Measurements from ENCODE around the gene NFE2L3.
"Not testable (repeated sequence)": the region's sequence is repeated elsewhere in the genome, so short reads cannot be mapped to it uniquely, and the experiment has no call there.

NFE2L3 gene

DNA sequence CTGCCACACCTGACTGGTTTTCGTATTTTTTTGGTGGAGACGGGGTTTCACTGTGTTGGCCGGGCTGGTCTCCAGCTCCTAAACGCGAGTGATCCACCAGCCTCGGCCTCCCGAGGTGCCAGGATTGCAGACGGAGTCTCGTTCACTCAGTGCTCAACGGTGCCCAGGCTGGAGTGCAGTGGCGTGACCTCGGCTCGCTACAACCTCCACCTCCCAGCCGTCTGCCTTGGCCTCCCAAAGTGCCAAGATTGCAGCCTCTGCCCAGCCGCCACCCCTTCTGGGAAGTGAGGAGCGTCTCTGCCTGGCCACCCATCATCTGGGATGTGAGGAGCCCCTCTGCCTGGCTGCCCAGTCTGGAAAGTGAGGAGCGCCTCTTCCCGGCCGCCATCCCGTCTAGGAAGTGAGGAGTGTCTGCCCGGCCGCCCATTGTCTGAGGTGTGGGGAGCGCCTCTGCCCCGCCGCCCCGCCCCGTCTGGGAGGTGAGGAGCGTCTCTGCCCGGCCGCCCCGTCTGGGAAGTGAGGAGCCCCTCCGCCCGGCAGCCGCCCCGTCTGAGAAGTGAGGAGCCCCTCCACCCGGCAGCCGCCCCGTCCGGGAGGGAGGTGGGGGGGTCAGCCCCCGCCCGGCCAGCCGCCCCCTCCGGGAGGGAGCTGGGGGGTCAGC is 4.2 kb upstream of the NFE2L3 start:
- DNase-seq, result not testable (repeated sequence)

DNA sequence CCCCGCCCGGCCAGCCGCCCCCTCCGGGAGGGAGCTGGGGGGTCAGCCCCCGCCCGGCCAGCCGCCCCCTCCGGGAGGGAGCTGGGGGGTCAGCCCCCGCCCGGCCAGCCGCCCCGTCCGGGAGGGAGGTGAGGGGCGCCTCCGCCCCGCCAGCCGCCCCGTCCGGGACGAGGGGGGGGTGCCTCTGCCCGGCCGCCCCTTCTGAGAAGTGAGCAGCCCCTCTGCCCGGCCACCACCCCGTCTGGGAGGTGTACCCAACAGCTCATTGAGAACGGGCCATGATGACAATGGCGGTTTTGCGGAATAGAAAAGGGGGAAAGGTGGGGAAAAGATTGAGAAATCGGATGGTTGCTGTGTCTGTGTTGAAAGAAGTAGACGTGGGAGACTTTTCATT is 3.7 kb upstream of the NFE2L3 start:
- not testable (repeated sequence) for DNase-seq

DNA sequence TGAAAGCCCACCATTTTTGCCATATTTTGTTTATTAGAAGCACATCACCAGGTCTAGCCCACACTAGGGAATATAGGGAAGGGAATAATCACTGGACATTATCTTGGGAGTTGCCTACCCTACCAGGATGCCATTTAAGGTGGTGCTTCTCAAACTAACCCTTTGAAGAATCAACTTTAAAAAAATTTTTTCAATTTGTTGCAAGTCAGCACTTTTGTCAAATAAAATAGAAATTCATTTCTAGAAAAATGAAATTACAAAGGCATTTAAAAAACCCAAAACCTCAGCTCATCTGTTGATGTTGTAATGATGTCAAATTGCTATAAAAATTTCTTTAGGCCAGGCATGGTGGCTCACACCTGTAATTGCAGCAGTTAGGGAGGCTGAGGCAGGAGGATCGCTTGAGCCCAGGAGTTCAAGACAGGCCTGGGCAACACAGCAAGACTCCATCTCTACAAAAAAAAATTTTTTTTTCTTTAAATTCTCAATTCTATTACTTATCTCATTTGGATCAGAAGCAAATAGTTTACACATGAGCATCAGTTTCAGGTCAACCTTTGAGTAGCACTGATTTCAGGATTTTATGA is 2.5 kb upstream of the NFE2L3 start:
- DNase-seq, result no peak

DNA sequence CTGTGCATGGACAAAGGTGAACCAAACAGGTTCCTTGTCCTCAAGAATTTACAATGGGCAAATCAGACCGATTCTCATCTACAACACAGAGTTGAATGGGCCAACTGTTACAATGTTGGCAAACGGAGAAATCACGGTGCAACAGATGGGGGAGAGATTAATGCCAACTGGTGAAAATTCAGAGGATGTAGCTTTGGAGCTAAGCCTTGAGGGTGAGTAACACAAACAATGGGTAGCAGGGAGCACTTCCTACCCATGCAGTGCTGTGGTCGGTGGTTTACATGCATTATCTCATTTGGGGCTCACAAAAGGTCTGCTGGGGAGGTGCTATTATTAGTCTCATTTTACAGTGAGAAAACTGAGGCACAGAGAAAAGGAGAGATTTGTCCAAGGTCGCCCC is 902 bp upstream of the NFE2L3 start:
- no peak for DNase-seq

DNA sequence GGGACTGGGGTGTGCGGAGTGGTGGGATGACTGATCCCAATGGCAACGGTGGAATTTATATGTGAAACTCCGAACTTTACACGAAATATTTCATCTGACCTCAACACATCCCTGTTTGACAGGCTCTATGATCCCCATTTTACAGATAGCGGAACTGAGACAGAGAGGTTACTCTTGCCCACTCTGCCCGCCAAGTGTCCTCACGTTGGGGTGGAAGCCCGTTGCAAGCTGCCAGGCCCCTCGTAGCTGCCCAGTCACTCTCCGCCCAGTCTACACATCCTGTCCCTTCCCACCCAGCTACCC is 397 bp upstream of the NFE2L3 start:
- no peak for DNase-seq

DNA sequence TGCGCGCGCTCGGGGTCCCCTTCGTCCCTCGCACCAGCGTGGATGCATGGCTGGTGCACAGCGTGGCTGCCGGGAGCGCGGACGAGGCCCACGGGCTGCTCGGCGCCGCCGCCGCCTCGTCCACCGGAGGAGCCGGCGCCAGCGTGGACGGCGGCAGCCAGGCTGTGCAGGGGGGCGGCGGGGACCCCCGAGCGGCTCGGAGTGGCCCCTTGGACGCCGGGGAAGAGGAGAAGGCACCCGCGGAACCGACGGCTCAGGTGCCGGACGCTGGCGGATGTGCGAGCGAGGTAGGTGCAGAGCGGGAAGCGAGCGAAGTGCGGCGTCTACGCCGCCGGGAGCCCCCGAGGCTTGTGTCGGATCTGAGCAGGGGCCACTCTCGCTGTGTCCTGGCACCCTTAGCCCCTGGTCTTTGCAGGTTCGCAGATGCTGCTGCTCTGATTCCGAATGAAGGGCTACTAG is 813 bp downstream of the NFE2L3 start:
- DNase-seq, result not testable (repeated sequence)

DNA sequence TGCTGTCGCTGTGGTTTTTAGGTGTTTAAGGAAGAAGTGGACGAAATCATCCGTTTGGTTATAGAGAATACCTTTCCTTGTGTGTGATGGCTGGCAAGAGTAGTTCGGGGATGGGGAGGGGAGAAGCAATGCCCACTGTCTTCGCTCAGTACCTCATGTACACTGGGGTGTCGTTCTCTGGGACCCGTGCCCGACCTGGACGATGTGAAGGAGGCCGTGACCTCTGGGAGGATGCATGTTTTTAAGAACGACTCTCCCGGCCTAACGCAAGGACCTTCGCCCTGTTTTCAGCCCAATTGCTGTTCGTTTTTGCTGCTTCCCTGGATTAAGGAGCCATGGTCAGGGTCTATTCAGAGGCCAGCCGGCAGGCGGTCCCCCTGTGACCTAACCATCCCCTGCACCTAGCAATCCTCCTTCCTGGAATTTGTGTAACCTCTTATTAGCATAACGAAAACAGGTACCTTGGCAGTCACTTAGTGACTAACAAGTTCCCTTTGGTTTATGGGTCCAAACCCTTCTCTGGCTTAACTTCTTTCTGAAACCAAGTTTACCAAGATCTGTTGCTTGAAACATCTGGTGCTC is 1.3 kb downstream of the NFE2L3 start:
- no peak for DNase-seq

DNA sequence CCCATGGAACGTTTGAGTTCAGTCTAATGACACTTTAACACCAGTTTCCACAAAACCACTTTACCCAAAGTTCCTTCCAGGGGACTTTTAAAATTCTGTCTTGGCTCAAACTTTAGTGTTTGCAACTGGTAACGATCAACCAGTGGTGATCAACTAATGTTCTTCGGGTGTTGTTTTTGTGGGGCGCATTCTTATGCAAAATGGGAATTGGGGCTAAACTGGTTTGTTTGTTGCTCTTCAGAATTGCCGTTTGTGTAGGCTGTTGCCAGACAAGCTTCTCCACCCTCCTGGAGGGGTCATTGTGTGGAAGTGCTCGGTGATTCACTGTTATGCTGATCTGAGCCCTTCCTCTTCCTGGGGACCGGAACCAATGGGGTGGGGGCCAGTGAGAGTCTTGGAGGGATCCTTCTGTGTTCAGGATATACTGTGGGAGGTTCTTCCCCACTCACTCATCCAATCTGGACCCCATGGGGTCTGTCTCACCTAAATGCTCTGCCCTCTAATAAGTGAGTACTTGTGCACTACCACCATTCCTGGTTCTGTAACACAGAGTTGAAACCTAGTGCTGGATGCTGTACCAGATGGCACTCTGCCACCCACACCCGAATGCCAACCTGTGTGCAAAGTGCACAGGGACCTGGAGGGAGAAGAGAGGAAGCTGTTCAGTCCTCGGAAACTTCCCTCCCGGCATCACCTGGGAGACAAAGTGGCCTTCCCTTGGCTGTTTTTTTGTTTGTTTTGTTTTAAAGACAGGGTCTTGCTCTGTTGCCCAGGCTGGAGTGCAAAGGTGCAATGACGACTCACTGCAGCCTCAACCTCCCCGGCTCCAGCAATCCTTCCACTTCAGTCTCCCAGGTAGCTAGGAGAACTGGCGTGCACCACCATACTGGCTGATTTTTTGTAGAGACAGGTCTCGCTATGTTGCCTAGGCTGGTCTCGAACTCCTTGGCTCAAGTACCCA is 2.1 kb downstream of the NFE2L3 start:
- no peak for DNase-seq

DNA sequence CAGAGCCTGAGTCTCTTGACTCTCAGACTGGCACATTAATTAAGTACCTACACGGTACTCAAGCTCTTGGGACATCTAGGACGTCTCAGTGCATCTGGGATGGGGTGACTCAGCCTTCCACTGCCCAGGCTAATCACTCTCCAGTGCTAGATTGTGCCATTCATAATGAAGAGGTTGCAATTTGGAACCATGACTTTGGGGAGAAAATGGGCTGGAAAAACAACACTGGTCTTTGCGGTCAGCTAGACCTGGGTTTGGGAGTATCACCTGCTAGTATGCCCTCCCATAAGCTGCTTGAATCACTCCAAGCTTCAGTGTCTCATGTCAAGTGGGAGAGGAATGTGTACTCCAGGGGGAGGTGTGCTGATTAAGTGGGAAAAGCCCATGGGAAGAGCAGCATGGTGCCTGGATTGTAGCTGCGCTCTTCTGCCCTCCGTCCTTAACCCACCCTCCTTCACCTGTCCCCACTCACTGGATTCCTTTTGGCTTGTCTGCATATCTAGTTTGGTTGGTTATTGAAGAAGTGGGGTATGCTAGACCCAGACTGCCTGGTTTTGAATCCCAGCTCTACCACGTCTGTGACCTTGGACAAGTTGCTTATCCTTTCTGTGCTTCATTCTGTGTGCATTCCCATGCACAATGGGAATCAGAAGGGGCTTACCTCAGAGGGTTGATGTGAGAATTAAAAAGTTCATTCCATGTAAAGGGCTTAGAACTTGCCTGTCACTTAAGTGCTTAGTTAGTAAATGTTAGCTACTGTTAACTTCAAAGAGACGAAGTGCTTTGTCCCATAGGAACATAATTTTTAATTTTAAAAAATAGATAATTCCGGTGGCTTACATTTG is 3.8 kb downstream of the NFE2L3 start:
- DNase-seq, result no peak

DNA sequence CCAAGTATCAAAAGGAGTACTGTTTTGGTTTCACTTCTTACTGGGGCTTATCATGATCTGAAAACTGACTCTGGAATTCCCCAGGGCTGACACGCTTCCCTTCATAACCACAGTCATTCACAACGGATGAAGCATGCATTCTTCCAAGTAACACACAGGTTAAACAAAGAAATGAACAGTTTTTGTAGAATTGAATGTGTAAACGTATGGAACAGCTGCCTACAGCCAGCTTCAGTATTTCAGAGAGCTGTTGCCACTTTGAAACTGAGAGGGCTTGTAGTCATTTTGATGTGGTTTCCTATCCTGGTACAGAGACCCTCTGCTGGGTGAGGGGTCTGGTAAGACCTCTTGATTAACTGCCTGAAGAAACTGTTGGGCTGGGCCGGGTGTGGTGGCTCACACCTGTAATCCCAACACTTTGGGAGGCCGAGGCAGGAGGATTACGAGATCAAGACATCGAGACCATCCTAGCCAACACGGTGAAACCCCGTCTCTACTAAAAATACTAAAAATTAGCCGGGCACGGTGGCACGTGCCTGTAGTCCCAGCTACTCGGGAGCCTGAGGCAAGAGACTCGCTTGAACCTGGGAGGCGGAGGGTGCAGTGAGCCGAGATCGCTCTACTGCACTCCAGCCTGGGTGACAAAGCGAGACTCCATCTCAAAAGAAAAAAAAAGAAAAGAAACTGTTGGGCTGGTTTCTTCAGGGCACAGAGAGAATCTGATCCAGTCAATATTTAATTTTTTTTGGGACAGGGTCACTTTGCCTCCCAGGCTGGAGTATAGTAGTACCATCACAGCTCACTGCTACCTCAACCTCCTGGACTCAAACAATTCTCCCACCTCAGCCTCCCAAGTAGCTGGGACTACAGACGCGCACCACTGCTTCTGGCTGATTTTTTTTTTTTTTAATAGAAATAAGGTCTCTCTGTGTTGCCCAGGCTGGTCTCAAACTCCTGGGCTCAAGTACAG is 4.7 kb downstream of the NFE2L3 start:
- no peak for DNase-seq

DNA sequence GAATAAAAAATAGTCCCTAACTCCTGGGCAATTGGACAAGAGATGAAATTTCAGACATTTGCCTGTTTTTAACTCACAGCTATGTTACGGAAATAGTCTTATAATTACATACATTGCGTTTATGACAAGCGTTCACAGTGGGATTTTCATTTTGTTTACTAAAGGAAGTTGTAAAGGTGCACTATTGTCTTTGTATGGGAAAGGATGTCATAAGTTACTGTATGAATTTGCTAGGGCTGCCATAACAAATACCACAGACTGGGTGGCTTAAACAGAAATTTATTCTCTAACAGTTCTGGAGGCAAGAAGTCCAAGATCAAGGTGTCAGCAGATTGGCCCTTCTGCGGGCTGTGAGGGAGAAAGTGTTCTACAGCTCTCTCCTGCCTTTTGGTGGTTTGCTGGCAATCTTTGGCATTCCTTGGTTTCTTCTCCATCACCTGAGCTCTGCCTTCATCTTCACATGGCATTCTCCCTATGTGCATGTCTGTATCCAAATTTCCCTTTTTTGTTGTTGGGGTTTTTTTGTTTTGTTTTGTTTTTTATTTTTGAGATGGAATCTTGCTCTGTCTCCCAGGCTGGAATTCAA is 5.6 kb downstream of the NFE2L3 start:
- DNase-seq, result no peak

DNA sequence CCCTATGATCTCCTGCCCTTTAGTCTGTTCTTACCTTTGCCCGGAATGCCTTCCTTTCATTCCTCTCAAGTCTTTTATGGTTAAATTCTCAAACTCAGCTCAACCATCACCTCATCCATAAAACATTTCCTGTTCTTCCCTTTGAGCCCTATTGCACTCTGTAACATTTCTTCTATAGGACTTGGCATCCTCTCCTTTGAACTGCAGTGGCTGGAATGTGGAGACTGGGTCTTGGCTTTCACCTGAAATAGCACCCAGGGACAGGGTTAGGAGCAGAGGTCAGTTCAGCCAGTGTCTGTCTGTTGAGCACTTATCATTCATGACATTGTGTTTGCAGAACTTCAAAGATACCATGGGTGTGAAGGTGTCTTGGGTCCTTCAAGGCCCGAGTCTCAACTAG is 7.2 kb downstream of the NFE2L3 start:
- no peak for DNase-seq

DNA sequence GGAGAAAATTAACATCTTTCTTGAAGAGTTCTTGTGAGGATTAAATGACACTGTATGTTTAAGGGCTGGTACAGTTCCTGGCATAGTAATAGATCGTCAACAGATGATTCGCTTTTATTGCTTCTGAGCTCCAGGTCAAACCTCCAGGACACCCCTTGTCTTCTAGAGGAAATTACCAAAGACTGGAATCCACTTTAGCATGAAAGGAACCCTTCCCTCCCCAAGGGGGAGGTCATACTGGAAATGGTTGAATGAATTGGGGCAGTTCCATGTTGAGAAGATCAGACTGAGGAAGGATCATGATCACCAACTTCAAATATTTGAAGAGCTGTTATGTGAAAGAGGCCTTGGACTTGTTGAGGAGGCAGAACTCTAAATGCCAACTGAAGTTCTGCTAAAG is 8.9 kb downstream of the NFE2L3 start:
- no peak for DNase-seq

DNA sequence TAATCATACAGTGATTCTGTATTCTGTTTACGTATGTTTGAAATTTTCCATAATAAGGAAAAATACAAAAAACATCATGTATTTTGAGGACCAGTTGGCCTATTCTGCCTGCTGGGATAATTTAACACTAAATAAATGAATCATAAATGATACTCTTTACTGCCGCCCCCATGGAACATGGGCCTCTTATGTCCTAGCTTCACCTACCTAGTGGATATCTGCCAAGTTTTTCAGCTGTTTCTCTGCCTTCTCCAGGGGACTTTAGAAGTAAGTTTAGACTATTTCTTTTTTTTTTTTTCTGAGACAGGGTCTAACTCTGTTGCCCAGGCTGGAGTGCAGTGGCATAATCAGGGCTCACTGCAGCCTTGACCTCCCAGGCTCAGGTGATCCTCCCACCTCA is 10.4 kb downstream of the NFE2L3 start:
- peak; percentile 36 for DNase-seq

DNA sequence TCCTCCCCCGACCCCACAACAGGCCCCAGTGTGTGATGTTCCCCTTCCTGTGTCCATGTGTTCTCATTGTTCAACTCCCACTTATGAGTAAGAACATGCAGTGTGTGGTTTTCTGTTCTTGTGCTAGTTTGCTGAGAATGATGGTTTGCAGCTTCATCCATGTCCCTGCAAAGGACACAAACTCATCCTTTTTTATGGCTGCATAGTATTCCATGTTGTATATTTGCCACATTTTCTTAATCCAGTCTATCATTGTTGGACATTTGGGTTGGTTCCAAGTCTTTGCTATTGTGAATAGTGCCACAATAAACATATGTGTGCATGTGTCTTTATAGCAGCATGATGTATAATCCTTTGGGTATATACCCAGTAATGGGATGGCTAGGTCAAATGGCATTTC is 11.8 kb downstream of the NFE2L3 start:
- DNase-seq, result not testable (repeated sequence)

DNA sequence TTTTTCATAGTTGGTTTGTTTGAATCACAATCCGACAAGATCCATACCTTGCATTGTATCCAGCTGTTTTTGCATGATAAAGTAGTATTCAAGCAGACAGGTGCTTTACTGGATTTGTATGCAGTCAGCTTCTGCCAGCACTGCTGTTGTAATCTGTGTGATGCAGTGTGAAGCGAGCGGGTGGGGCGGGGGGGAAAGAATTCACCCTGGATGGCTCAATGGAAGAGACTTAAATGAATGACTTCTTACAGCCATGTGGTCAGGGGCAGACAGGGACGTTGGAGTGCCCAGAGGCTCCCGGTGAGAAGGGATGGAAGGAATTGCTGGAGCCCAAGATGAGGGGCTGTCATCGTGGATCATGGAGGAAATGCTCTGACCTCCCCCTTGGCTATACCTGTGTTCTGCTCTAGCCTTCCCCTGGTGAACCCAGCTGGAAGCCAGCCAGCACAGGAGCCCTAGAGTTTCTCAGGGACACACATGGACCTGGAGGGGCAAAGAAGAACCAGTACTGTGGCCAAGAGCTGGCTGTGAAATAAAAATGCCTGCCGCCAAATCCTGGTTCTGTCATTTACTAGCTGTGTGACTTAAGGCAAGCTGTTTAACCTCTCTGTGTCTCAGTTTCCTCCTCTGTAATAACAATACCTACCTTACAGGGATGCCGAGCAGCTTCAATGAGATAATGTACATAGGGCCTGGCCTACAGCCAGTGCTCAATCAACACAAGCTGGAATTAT is 14.1 kb downstream of the NFE2L3 start:
- no peak for DNase-seq

DNA sequence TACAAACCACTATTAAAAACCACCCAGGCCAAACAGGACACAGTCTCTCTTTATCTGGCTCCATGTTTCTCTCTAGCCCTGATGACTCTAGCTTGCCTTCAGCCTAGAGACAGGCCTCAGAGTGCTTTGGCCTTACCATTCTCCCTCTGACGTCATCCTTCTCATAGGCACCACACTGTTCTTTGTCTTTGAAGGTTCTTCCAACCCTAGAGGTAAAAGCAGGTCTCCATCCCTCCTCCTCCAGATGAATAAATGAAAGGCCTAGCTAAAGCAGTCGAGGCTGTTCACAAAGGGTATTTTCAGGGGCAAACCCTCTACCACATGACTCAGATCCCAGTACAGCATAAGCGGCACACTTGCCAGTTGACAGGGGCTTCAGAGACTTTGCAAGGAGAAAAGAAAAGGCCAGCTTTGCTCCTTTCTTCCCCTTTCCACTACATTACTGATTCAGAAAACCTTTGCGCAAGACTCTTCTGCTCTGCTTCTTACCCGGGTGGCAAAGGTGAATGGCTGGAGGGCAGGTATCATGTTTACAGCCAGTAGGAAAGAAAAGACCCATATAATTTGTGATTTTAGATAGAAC is 14.8 kb downstream of the NFE2L3 start:
- no peak for DNase-seq

DNA sequence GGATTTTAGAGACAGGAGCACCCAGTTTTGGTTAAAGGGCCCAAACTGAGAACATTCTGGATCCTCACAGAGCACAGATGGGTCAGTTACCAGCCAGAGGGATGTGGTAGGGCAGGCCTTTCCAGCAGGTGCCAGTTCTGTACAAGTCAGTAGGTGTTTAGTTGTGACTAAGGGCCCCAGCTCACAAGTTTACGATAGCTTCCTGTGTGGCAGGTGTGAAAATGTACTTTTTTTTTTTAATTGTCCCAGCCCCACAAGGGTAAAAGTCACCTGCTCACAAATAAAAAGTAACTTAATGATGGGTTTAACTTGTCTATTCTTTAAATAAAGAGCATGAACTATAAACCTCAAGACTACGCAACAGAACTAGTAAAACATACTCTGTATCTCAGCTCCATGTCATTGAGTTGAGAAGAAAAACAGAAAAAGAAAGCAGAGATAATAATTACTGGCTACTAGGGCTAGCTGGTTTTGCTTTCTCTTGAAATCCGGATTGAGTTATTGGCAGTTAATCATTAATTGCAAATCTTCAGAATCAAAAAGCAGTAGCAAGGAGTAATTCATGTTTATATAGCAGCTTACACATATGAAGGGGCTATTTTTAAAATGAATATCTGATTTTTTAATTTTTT is 15.4 kb downstream of the NFE2L3 start:
- DNase-seq, result no peak

DNA sequence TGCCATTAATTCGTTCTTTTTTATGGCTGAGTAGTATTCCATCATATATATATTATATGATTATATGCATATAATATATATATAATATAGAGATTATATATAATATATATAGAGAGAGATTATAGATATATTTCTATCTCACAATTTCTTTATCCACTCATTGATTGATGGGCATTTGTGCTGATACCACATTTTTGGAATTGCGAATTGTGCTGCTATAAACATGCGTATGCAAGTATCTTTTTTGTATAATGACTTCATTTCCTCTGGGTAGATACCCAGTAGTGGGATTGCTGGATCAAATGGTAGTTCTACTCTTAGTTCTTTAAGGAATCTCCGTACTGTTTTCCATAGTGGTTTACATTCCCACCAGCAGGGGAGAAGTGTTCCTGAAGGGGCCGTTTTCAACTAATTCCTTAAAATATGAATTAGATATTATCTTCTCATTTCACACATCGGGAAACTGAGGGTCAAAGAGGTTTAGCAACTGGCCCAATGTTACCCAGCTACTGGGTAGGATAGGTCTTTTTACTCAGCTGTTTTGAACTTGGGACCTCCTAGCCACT is 16.5 kb downstream of the NFE2L3 start:
- DNase-seq, result no peak
